Osteocyte (in vitro differentiated cells): ENCODE data around the gene ADARB1. TPM values are rescaled to one million over a fixed set of nuclear protein-coding genes. Genes with fewer than 3 reads are reported as not detected.

Source experiments
- DNase-seq: peaks from one replicate; pipeline ENCODE4 v3.0.0; 2021; ENCODE audit warnings: mixed read lengths; ENCODE audit not compliant: unreplicated experiment; ENCODE audit errors: extremely low spot score
- H3K27ac Mint-ChIP-seq: one replicate; pipeline ENCODE4 v1.8.0; 2021; ENCODE audit warnings: mild to moderate bottlenecking, mixed read lengths; ENCODE audit not compliant: unreplicated experiment
- H3K27me3 Mint-ChIP-seq: one replicate; pipeline ENCODE4 v1.8.0; 2021; ENCODE audit warnings: mixed read lengths; ENCODE audit not compliant: unreplicated experiment
- H3K36me3 Mint-ChIP-seq: one replicate; pipeline ENCODE4 v1.8.0; 2021; ENCODE audit warnings: mixed read lengths; ENCODE audit not compliant: unreplicated experiment
- H3K4me1 Mint-ChIP-seq: one replicate; pipeline ENCODE4 v1.8.0; 2021; ENCODE audit warnings: mixed read lengths; ENCODE audit not compliant: unreplicated experiment
- H3K4me3 Mint-ChIP-seq: one replicate; pipeline ENCODE4 v1.8.0; 2021; ENCODE audit warnings: mild to moderate bottlenecking, moderate library complexity, mixed read lengths; ENCODE audit not compliant: unreplicated experiment
- H3K9me3 Mint-ChIP-seq: one replicate; pipeline ENCODE4 v1.8.0; 2021; ENCODE audit warnings: mixed read lengths; ENCODE audit not compliant: unreplicated experiment
- CTCF ChIP-seq: fragments of 200-600 bp; sonication (generic); IDR thresholded peaks from 2 replicates; pipeline ENCODE4 v1.5.0; 2021; ENCODE audit warnings: antibody characterized with exemption, mild to moderate bottlenecking, moderate library complexity
- total RNA-seq: library from RNA; stranded (reverse); gene quantifications from 2 replicates; pipeline ENCODE4 v1.2.1, GENCODE V29; 2021

The ADARB1 gene
- total RNA-seq, 1 donor from 2014 or later = 126 TPM

- Mint-ChIP-seq H3K27ac (no peak overlapping the region), H3K27me3 (no peaks in the 10 kb centered on the region), H3K4me1 (peaks cover 53% of the 10 kb centered on the region), H3K4me3 (no peak overlapping the region), H3K36me3 (peaks cover 1% of the 10 kb centered on the region), H3K9me3 (no peaks in the 10 kb centered on the region)
- no peak for TF ChIP-seq CTCF
- DNase-seq = no peak
Observed at GRCh38 chr21:45091550-45092322, 17.4 kb downstream of the ADARB1 start.

DNA sequence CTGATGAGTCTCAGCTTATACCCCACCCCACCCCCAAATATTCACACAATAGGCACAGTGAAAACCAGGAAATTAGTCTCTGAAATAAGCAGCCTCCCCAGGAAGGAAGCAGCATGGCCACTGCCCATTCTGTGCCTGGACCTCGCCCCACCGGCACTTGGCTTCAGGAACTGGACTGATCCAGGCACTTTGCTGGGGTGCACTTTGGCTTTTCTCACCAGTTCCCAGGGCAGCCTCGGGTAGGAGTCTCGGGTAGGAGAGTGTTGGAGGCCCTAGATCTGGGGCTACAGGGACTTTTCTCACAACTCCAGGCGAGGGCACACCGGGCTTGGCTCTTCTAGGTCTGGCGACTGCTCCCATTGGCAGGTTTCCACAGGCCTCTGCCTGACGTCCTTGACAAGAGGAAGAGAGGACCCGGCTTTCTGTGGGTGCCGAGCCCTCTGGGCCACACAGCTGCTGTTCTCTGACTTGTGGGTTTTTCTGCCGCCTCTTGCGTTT is 18.7 kb downstream of the ADARB1 start:
- H3K9me3 Mint-ChIP-seq = no peaks in the 10 kb centered on the region
- peaks cover 55% of the 10 kb centered on the region for H3K4me1 Mint-ChIP-seq
- peaks cover 3% of the 10 kb centered on the region for H3K36me3 Mint-ChIP-seq

DNA sequence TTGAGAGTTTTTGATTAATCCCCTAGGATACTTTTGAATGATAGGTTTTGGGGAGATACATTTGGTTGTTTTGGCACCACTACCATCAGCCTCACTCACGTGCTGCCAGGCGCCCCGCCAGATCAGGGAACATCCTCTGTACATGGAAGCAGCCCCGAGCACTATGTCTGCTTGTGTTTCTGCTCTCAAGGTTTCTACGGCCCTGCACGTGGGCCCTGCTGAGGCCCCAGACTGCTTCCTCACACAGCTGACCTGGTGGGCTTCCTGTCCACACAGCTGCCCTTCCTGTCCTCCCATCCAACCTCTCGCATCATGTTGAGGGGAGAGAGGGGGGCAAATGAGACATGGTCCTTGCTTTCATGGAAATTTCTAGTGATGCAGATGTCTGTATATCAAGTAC is 20.0 kb downstream of the ADARB1 start:
- H3K4me1 Mint-ChIP-seq = peaks cover 66% of the 10 kb centered on the region

More for the DNA sequence above, 18.7 kb downstream of the ADARB1 start:
- Mint-ChIP-seq H3K4me3 (no peak overlapping the region), H3K27me3 (no peaks in the 10 kb centered on the region), H3K27ac (no peak overlapping the region)
- DNase-seq = no peak
- no peak for TF ChIP-seq CTCF

GRCh38 chr21:45095505-45095904 is 21.1 kb downstream of the ADARB1 start:
- H3K27ac Mint-ChIP-seq = no peak overlapping the region
- no peaks in the 10 kb centered on the region for H3K27me3 Mint-ChIP-seq
- no peak for TF ChIP-seq CTCF
- H3K4me1 Mint-ChIP-seq = peaks cover 75% of the 10 kb centered on the region
- no peaks in the 10 kb centered on the region for H3K9me3 Mint-ChIP-seq
- peaks cover 4% of the 10 kb centered on the region for H3K36me3 Mint-ChIP-seq
- no peak overlapping the region for H3K4me3 Mint-ChIP-seq
- no peak for DNase-seq

More for the DNA sequence above, 20.0 kb downstream of the ADARB1 start:
- no peak for TF ChIP-seq CTCF
- DNase-seq = no peak
- Mint-ChIP-seq H3K36me3 (peaks cover 4% of the 10 kb centered on the region), H3K27ac (no peak overlapping the region), H3K4me3 (no peak overlapping the region), H3K27me3 (no peaks in the 10 kb centered on the region), H3K9me3 (no peaks in the 10 kb centered on the region)

DNA sequence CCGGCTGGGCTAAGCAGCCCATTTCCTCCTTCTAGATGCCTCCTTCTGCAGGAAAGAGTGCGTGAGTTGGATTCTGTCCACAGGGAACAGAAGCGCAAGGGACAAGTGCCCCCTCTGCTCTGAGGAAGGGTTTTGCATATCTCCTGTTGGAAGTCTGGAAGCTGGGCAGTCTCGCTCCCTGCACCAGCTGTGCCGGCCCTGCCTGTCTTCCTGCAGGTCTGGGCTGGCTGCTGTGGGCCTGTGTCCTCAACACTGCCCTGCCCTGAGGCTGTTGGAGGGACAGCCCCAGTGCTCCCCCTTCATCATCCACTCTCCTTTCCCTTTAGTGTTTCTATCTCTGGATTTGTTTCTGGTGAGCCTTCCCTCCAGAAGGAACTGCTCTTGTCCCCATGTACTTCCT is 21.8 kb downstream of the ADARB1 start:
- no peak overlapping the region for H3K4me3 Mint-ChIP-seq
- peaks cover 71% of the 10 kb centered on the region for H3K4me1 Mint-ChIP-seq
- peaks cover 4% of the 10 kb centered on the region for H3K36me3 Mint-ChIP-seq
- H3K9me3 Mint-ChIP-seq = no peaks in the 10 kb centered on the region
- no peak for TF ChIP-seq CTCF
- no peak for DNase-seq
- no peaks in the 10 kb centered on the region for H3K27me3 Mint-ChIP-seq
- H3K27ac Mint-ChIP-seq = peak overlapping the region; percentile 18
